Epithelial cell of proximal tubule (primary cell): ENCODE results near the gene PHACTR4. TPM values are rescaled to one million over a fixed set of nuclear protein-coding genes. Genes with fewer than 3 reads are reported as not detected.

Experiments
- DNase-seq: peaks from one replicate; pipeline ENCODE4 v3.0.0-alpha.2; 2011; ENCODE audit warnings: low read depth
- H3K4me3 ChIP-seq: 2 replicates; pipeline ENCODE4 v1.5.1; 2011; ENCODE audit warnings: low read depth, mild to moderate bottlenecking, low read length
- CTCF ChIP-seq: conservative IDR thresholded peaks from 2 replicates; pipeline ENCODE4 v1.5.1; 2012; ENCODE audit warnings: low read depth, mild to moderate bottlenecking, low read length
- total RNA-seq: library from RNA; depleted of rRNA; stranded (reverse); fragments of >200 nt; gene quantifications from 2 replicates; pipeline ENCODE4 v1.2.3, GENCODE V29; 2015

The PHACTR4 gene
- total RNA-seq, 1 donor from 2014 or later: 35.9 TPM

GRCh38 chr1:28548318-28548717 is 178.8 kb downstream of the PHACTR4 start:
- no peak for TF ChIP-seq CTCF
- no peak overlapping the region for H3K4me3 ChIP-seq
- no peak for DNase-seq

Other genes with a start within 250 kb of the PHACTR4 start
- 2.7 and 4.9 TPM in 2 replicates for gene PTAFR, start 193.1 kb upstream of the PHACTR4 start, total RNA-seq
- 105 and 120 TPM in 2 replicates for gene DNAJC8, start 136.7 kb upstream of the PHACTR4 start, total RNA-seq
- gene ATP5IF1, start 133.6 kb upstream of the PHACTR4 start, total RNA-seq: 235 and 505 TPM in 2 replicates
- 15.4 and 18.5 TPM in 2 replicates for gene SESN2, start 110.2 kb upstream of the PHACTR4 start, total RNA-seq
- gene MED18, start 40.7 kb upstream of the PHACTR4 start, total RNA-seq: 9.6 and 25.1 TPM in 2 replicates
- 46.3 and 105 TPM in 2 replicates for gene RCC1, start 136.3 kb downstream of the PHACTR4 start, total RNA-seq
- 23.9 and 30.4 TPM in 2 replicates for gene TRNAU1AP, start 183.3 kb downstream of the PHACTR4 start, total RNA-seq
- gene RAB42, start 222.5 kb downstream of the PHACTR4 start, total RNA-seq: 14.5 and 18.3 TPM in 2 replicates